Measurements from ENCODE around the gene TMEM51.
"Not testable (repeated sequence)": the region's sequence is repeated elsewhere in the genome, so short reads cannot be mapped to it uniquely, and the experiment has no call there.

The TMEM51 gene

GRCh38 chr1:15132965-15133364 lies 20.6 kb upstream of the TMEM51 start:
- Histone ChIP-seq H2AFZ (ENCODE audit: low read depth, low read length, severe bottlenecking) (no peak overlapping the region), H4K20me1 (ENCODE audit: low read depth, low read length) (no peaks in the 10 kb centered on the region), H3K9me2 (replicated peaks; ENCODE audit: insufficient read depth, low read length) (no peaks in the 10 kb centered on the region), H3K9me3 (ENCODE audit: insufficient read depth, low read length) (no peaks in the 10 kb centered on the region), H3K4me2 (ENCODE audit: low read depth, low read length, poor library complexity, severe bottlenecking) (no peak overlapping the region), H3K27me3 (ENCODE audit: low read length) (no peaks in the 10 kb centered on the region), H3F3A (ENCODE audit: insufficient read depth) (no peaks in the 10 kb centered on the region), H3K36me3 (ENCODE audit: low read length) (no peaks in the 10 kb centered on the region), H3K9ac (ENCODE audit: low read length) (no peak overlapping the region), H3K4me3 (ENCODE audit: insufficient read depth, low read length, poor library complexity, severe bottlenecking) (no peak overlapping the region), H3K27ac (ENCODE audit: low read depth, low read length) (no peak overlapping the region), H3K79me2 (ENCODE audit: insufficient read depth, low read length) (no peaks in the 10 kb centered on the region)
- TF ChIP-seq, protein P1, sequence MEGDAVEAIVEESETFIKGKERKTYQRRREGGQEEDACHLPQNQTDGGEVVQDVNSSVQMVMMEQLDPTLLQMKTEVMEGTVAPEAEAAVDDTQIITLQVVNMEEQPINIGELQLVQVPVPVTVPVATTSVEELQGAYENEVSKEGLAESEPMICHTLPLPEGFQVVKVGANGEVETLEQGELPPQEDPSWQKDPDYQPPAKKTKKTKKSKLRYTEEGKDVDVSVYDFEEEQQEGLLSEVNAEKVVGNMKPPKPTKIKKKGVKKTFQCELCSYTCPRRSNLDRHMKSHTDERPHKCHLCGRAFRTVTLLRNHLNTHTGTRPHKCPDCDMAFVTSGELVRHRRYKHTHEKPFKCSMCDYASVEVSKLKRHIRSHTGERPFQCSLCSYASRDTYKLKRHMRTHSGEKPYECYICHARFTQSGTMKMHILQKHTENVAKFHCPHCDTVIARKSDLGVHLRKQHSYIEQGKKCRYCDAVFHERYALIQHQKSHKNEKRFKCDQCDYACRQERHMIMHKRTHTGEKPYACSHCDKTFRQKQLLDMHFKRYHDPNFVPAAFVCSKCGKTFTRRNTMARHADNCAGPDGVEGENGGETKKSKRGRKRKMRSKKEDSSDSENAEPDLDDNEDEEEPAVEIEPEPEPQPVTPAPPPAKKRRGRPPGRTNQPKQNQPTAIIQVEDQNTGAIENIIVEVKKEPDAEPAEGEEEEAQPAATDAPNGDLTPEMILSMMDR (IDR thresholded peaks at IDR 0.05; ENCODE audit: insufficient read depth, low read length, poor library complexity, severe bottlenecking), result no peak
- TF ChIP-seq EZH2phosphoT487 (conservative IDR thresholded peaks at IDR 0.05; ENCODE audit: low read length), result no peak

GRCh38 chr1:15134285-15134684 lies 19.3 kb upstream of the TMEM51 start:
- H3K27ac ChIP-seq (ENCODE audit: low read depth, low read length), result no peak overlapping the region

DNA sequence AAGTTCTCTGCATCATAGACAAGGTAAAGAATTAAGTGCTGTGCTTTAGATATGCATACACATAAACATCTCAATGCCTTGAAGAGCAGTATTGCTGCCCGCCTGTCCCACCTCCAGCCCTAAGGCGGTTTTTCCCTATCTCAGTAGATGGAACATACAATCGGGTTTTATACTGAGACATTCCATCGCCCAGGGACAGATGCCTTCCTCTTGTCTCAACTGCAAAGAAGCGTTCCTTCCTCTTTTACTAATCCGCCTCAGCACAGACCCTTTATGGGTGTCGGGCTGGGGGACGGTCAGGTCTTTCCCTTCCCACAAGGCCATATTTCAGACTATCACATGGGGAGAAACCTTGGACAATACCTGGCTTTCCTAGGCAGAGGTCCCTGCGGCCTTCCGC lies 17.9 kb upstream of the TMEM51 start:
- H4K20me1 ChIP-seq (ENCODE audit: low read depth, low read length); H3K9me3 ChIP-seq (ENCODE audit: insufficient read depth, low read length); H2AFZ ChIP-seq (ENCODE audit: low read depth, low read length, severe bottlenecking); H3K9ac ChIP-seq (ENCODE audit: low read length); H3K4me2 ChIP-seq (ENCODE audit: low read depth, low read length, poor library complexity, severe bottlenecking); H3K27me3 ChIP-seq (ENCODE audit: low read length); H3K4me3 ChIP-seq (ENCODE audit: insufficient read depth, low read length, poor library complexity, severe bottlenecking); H3K27ac ChIP-seq (ENCODE audit: low read depth, low read length); H3K9me2 ChIP-seq (replicated peaks; ENCODE audit: insufficient read depth, low read length); H3K36me3 ChIP-seq (ENCODE audit: low read length); H3F3A ChIP-seq (ENCODE audit: insufficient read depth); H3K79me2 ChIP-seq (ENCODE audit: insufficient read depth, low read length): not testable (repeated sequence)

More at GRCh38 chr1:15134285-15134684, 19.3 kb upstream of the TMEM51 start:
- no peaks in the 10 kb centered on the region for H3K27me3 ChIP-seq (ENCODE audit: low read length)
- H3F3A ChIP-seq (ENCODE audit: insufficient read depth), result no peaks in the 10 kb centered on the region
- no peak for TF ChIP-seq EZH2phosphoT487 (conservative IDR thresholded peaks at IDR 0.05; ENCODE audit: low read length)
- TF ChIP-seq, protein P1 (IDR thresholded peaks at IDR 0.05; ENCODE audit: insufficient read depth, low read length, poor library complexity, severe bottlenecking), result no peak
- H2AFZ ChIP-seq (ENCODE audit: low read depth, low read length, severe bottlenecking), result no peak overlapping the region
- H3K4me2 ChIP-seq (ENCODE audit: low read depth, low read length, poor library complexity, severe bottlenecking), result no peak overlapping the region
- H3K9ac ChIP-seq (ENCODE audit: low read length), result no peak overlapping the region
- no peaks in the 10 kb centered on the region for H3K36me3 ChIP-seq (ENCODE audit: low read length)
- H3K9me3 ChIP-seq (ENCODE audit: insufficient read depth, low read length), result no peaks in the 10 kb centered on the region
- no peaks in the 10 kb centered on the region for H3K9me2 ChIP-seq (replicated peaks; ENCODE audit: insufficient read depth, low read length)
- no peaks in the 10 kb centered on the region for H3K79me2 ChIP-seq (ENCODE audit: insufficient read depth, low read length)
- no peak overlapping the region for H3K4me3 ChIP-seq (ENCODE audit: insufficient read depth, low read length, poor library complexity, severe bottlenecking)
- H4K20me1 ChIP-seq (ENCODE audit: low read depth, low read length), result no peaks in the 10 kb centered on the region

- no peaks in the 10 kb centered on the region for H3K79me2 ChIP-seq (ENCODE audit: insufficient read depth, low read length)
- no peaks in the 10 kb centered on the region for H3K36me3 ChIP-seq (ENCODE audit: low read length)
- H3K27me3 ChIP-seq (ENCODE audit: low read length), result no peaks in the 10 kb centered on the region
- H3K27ac ChIP-seq (ENCODE audit: low read depth, low read length), result no peak overlapping the region
- no peak for TF ChIP-seq EZH2phosphoT487 (conservative IDR thresholded peaks at IDR 0.05; ENCODE audit: low read length)
- TF ChIP-seq, protein P1 (IDR thresholded peaks at IDR 0.05; ENCODE audit: insufficient read depth, low read length, poor library complexity, severe bottlenecking), result no peak
- no peak overlapping the region for H3K4me2 ChIP-seq (ENCODE audit: low read depth, low read length, poor library complexity, severe bottlenecking)
- H3K4me3 ChIP-seq (ENCODE audit: insufficient read depth, low read length, poor library complexity, severe bottlenecking), result no peak overlapping the region
- H3K9me2 ChIP-seq (replicated peaks; ENCODE audit: insufficient read depth, low read length), result no peaks in the 10 kb centered on the region
- no peaks in the 10 kb centered on the region for H3K9me3 ChIP-seq (ENCODE audit: insufficient read depth, low read length)
- H3F3A ChIP-seq (ENCODE audit: insufficient read depth), result no peaks in the 10 kb centered on the region
- no peaks in the 10 kb centered on the region for H4K20me1 ChIP-seq (ENCODE audit: low read depth, low read length)
- H3K9ac ChIP-seq (ENCODE audit: low read length), result no peak overlapping the region
- H2AFZ ChIP-seq (ENCODE audit: low read depth, low read length, severe bottlenecking), result no peak overlapping the region
These were observed 15.7 kb upstream of the TMEM51 start for GRCh38 chr1:15137809-15138208.
